Activated CD4-positive, alpha-beta T cell treated with anti-CD3 and anti-CD28 coated beads for 24 hours (primary cell): ENCODE results near the gene SULT1A2.
"Not testable (repeated sequence)": the region's sequence is repeated elsewhere in the genome, so short reads cannot be mapped to it uniquely, and the experiment has no call there.

Experiments used
- DNase-seq, 2 donors: peaks; one replicate each; pipeline ENCODE4 v3.0.0-alpha.2; 2020; ENCODE audit warnings: low read depth in 2 of 2

The SULT1A2 gene

DNA sequence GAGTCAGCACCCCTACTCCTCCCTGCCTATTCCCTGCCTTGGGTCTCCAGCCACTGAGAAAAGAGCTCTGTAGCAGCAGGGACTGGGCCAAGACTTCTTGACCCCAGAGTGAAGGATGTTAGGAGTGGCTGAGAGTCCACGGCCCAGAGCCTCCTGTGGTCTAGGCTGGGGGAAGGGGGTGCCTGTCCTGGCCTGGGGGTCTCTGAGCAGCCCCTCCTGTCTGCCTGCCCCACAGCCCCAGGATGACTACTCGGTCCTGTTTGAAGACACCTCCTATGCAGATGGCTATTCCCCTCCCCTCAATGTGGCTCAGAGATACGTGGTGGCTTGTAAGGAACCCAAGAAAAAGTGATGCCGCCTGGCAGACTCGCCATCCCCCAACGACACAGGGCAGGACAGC, 5.5 kb downstream of the SULT1A2 start:
- no peak for DNase-seq

- no peak for DNase-seq
Measured at GRCh38 chr16:28590384-28591340, 6.2 kb downstream of the SULT1A2 start.

DNA sequence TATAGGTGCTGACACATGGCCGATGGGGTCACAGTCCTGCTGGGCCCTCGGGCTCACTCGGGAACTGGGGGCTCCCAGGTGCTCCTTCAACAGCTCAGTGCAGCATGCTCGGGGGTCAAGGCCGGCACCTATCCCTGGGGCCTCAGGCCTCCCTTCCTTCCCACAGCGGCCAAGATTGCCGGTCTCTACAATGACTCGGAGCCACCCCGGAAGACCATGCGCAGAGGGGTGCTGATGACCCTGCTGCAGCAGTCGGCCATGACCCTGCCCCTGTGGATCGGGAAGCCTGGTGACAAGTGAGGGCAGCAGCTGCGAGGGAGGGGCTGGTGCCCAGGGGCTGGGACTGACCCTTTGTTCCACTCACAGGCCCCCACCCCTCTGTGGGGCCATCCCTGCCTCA, 6.9 kb downstream of the SULT1A2 start:
- no peak for DNase-seq

- no peak for DNase-seq
Measured at GRCh38 chr16:28589069-28589468, 7.8 kb downstream of the SULT1A2 start.

GRCh38 chr16:28587386-28587785, 9.5 kb downstream of the SULT1A2 start:
- no peak for DNase-seq

- DNase-seq: no peak
Measured at GRCh38 chr16:28586466-28586865, 10.4 kb downstream of the SULT1A2 start.

DNA sequence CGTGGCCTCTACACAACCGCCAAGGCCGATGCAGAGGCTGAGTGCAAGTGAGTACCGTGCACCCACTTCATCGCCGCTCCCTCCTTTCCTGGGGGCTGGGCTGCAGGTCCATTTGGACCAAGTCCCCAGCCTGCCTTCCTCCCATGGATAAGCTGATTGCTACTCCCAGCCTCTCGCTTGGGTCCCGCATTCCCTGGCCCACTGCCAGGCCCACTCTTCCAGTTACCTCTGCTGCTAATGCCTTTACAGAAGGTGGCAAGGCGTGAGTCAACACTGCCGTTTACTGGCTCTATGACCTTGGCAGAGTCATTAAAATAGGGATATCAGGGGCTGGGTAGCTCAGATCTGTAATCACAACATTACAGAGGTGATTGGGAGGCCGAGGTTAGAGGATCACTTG, 11.2 kb downstream of the SULT1A2 start:
- DNase-seq: no peak

DNA sequence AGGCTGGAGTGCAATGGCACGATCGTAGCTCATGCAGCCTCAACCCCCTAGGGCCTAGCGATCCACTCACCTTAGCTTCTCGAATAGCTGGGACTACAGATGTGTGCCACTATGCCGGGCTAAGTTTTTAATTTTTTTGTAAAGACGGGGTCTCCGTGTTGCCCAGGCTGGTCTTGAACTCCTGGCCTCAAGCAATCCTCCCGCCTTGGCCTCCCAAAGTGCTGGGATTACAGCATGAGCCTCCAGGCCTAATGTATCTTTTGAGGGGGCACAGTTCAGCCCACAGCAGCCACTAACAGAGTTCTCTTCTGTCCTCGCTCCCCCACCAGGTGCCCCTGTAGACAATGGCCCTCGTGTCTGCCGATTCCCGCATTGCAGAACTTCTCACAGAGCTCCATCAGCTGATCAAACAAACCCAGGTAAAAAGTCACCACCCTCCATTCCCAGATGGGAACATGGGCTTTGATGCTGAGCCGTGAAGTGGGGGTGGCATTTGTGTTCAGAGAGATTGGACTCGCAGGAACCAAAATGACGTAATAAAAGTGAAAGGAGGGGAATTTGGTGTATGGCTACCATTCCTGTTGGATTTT, 16.0 kb downstream of the SULT1A2 start:
- DNase-seq: no peak

- DNase-seq: no peak
Measured at GRCh38 chr16:28575446-28576109, 21.3 kb downstream of the SULT1A2 start.

DNA sequence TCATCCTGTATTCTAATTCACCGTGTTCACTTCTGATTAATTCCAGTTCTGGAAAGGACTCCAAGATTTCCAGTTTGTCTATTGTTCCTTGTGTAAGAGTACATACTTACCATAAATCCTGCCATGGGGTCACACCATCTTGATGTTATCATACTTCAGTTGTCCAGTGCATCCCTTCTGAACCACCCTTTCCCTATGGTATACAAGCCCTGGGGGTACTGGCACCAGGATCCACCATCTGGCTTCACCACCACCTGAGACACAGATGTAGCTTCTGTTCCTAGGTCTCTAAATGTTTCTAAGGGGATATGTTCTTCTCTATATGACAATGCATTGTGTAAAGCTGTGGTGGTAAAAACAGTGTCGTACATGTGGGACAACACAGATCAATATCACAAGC, 21.9 kb downstream of the SULT1A2 start:
- DNase-seq: no peak

- DNase-seq: no peak
Measured at GRCh38 chr16:28573738-28574718, 22.8 kb downstream of the SULT1A2 start.

- DNase-seq: no peak
Measured at GRCh38 chr16:28572696-28573510, 23.9 kb downstream of the SULT1A2 start.

GRCh38 chr16:28569968-28570752, 26.7 kb downstream of the SULT1A2 start:
- no peak for DNase-seq

GRCh38 chr16:28569021-28569420, 27.8 kb downstream of the SULT1A2 start:
- no peak for DNase-seq

GRCh38 chr16:28567292-28567691, 29.6 kb downstream of the SULT1A2 start:
- DNase-seq: no peak

DNA sequence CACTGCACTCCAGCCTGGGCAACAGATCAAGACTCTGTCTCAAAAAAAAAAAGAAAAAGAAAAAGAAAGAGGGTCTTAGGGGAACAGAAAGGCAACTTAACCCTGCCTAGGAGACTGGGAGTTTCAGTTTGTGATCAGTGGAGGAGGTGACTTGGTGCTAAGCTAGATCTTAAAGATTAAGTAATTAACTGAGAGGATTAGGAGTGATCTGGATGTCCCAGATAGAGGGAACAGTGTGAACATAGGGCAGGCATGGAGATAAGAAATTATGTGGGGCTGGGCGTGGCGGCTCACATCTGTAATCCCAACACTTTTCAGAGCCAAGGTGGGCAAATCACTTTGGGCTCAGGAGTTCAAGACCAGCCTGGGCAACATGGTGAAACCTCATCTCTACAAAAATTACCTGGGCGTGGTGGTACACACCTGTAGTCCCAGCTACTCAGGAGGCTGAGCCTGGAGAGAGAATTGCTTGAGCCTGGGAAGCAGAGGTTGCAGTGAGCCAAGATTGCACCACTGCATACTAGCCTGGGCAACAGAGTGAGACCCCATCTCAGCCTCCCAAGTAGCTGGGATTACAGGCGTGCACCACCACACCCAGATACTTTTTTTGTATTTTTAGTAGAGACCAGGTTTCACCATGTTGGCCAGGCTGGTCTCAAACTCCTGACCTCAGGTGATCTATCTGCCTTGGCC, 30.5 kb downstream of the SULT1A2 start:
- not testable (repeated sequence) for DNase-seq

GRCh38 chr16:28563218-28563617, 33.6 kb downstream of the SULT1A2 start:
- no peak for DNase-seq

GRCh38 chr16:28562199-28562598, 34.7 kb downstream of the SULT1A2 start:
- DNase-seq: no peak

DNA sequence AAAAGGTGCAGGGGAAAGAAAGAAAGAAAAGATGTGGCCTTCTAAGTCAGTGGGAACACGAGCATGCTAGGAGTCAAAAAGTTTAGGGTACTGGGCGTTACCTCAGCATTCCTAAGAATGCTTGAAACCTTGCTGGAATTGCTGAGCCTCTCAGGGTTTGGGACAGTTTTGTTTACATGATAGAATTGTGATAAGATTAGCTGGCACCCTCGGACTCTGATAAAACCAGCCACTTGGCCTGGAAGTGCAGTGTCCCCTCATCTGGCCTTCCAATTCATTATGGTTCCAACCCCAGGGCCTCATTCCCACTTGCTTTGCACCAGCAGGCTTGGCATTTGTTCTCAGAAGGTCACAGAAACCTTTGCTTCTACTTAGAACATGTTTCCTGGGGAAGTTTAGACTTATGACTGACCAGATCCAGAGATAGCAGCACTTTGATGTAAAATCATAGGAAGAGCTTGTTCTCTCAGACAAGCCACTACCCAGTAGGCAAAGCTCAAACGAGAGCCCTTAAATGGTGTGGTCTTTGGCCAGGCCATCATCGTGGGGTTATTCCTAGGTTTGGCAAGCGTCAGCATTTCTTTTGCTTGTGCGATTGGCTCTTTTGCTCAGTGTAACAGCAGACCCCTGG, 35.2 kb downstream of the SULT1A2 start:
- DNase-seq: no peak
